Uterus (tissue), 2 donors: ENCODE results near the gene LPP.

Experiments used
- CTCF ChIP-seq, 4 experiments: fragments of 200-600 bp in 2 of 4; fragments of 450-650 bp in 2 of 4; sonication (generic) in 2 of 4; IDR thresholded peaks; one replicate each; pipeline ENCODE4 v1.5.1; 2016 to 2019; ENCODE audit warnings: antibody characterized with exemption in 4 of 4, mild to moderate bottlenecking in 2 of 4, moderate library complexity in 1 of 4
- POLR2A ChIP-seq, 2 donors: fragments of 450-650 bp; IDR thresholded peaks; one replicate each; pipeline ENCODE4 v1.6.1; 2016; ENCODE audit warnings: antibody characterized with exemption in 2 of 2, mild to moderate bottlenecking in 1 of 2, moderate library complexity in 1 of 2

GRCh38 chr3:188789251-188789650, 635.3 kb downstream of the LPP start:
- TF ChIP-seq CTCF (IDR thresholded peaks at IDR 0.05) (no peak), POLR2A (IDR thresholded peaks at IDR 0.05) (no peak)
